HG03354 (cell line): ENCODE data around the gene PTPMT1.
"Not testable (repeated sequence)": the region's sequence is repeated elsewhere in the genome, so short reads cannot be mapped to it uniquely, and the experiment has no call there.

Experiments used
- ATAC-seq: cut with Tn5 transposase; IDR thresholded peaks from one replicate; pipeline ENCODE4 v1.9.1; 2021; ENCODE audit warnings: mild to moderate bottlenecking; ENCODE audit not compliant: unreplicated experiment, poor library complexity, severe bottlenecking

Gene PTPMT1

GRCh38 chr11:47541070-47541469 lies 24.3 kb upstream of the PTPMT1 start:
- no peak for ATAC-seq

- no peak for ATAC-seq
Observed at GRCh38 chr11:47545298-47545697, 20.1 kb upstream of the PTPMT1 start.

- ATAC-seq = not testable (repeated sequence)
Observed at GRCh38 chr11:47546274-47546673, 19.1 kb upstream of the PTPMT1 start.

GRCh38 chr11:47550288-47551047 lies 14.9 kb upstream of the PTPMT1 start:
- no peak for ATAC-seq

GRCh38 chr11:47551086-47551485 lies 14.3 kb upstream of the PTPMT1 start:
- no peak for ATAC-seq

GRCh38 chr11:47552056-47552565 lies 13.3 kb upstream of the PTPMT1 start:
- peak; percentile 1 for ATAC-seq

GRCh38 chr11:47552566-47553405 lies 12.6 kb upstream of the PTPMT1 start, which contains the start of gene CELF1:
TSS of gene CELF1 (minus strand) at chr11:47553132. CDS start at chr11:47499523, 53,609 bp downstream.
- ATAC-seq = peak; percentile 95

GRCh38 chr11:47553406-47553743 lies 12.0 kb upstream of the PTPMT1 start:
- ATAC-seq = peak; percentile 31

GRCh38 chr11:47557004-47557403 lies 8.4 kb upstream of the PTPMT1 start:
- not testable (repeated sequence) for ATAC-seq

GRCh38 chr11:47558695-47559094 lies 6.7 kb upstream of the PTPMT1 start:
- ATAC-seq = no peak

GRCh38 chr11:47560426-47560825 lies 5.0 kb upstream of the PTPMT1 start:
- no peak for ATAC-seq

GRCh38 chr11:47562393-47562792 lies 3.0 kb upstream of the PTPMT1 start:
- ATAC-seq = not testable (repeated sequence)

GRCh38 chr11:47564366-47564765 lies 1.0 kb upstream of the PTPMT1 start:
- not testable (repeated sequence) for ATAC-seq

- peak; percentile 16 for ATAC-seq
Observed at GRCh38 chr11:47564933-47565339, 463 bp upstream of the PTPMT1 start.

- no peak for ATAC-seq
Observed at GRCh38 chr11:47566149-47566698, 825 bp downstream of the PTPMT1 start.

GRCh38 chr11:47569646-47570045 lies 4.2 kb downstream of the PTPMT1 start:
- ATAC-seq = no peak

GRCh38 chr11:47570651-47571356 lies 5.4 kb downstream of the PTPMT1 start:
- no peak for ATAC-seq

- ATAC-seq = no peak
Observed at GRCh38 chr11:47571357-47571729, 5.9 kb downstream of the PTPMT1 start.

- ATAC-seq = no peak
Observed at GRCh38 chr11:47571895-47572294, 6.5 kb downstream of the PTPMT1 start.

- no peak for ATAC-seq
Observed at GRCh38 chr11:47572715-47573255, 7.4 kb downstream of the PTPMT1 start.
